Activated CD8-positive, alpha-beta T cell treated with anti-CD3 and anti-CD28 coated beads for 36 hours (primary cell): ENCODE data around the gene TDRD3. TPM values are rescaled to one million over a fixed set of nuclear protein-coding genes. Genes with fewer than 3 reads are reported as not detected.
A peak's percentile ranks its signal among the peaks of the same experiment; 100 is the strongest.

Experiments
- ATAC-seq: fragments of 200-7000 bp; cut with Tn5 transposase; one replicate; pipeline ENCODE4 v1.10.0; 2021; ENCODE audit warnings: mild to moderate bottlenecking, moderate library complexity
- CTCF ChIA-PET: fragments of 350-600 bp; sonication (Branson Sonifier 250); formaldehyde crosslinking; loops from one replicate; lab custom pipeline; 2021; ENCODE audit warnings: antibody characterized with exemption; lab: Charles Lee
- POLR2A ChIA-PET: fragments of 350-600 bp; sonication (Branson Sonifier 250); formaldehyde crosslinking; loops from one replicate; lab custom pipeline; 2021; ENCODE audit warnings: antibody characterized with exemption; lab: Charles Lee
- DNase-seq: peaks from one replicate; pipeline ENCODE4 v3.0.0-alpha.2; 2020
- H3K27ac Mint-ChIP-seq: one replicate; pipeline ENCODE4 v1.8.0; 2021; ENCODE audit warnings: mild to moderate bottlenecking, mixed read lengths
- H3K27me3 Mint-ChIP-seq: one replicate; pipeline ENCODE4 v1.8.0; 2021; ENCODE audit warnings: mixed read lengths
- H3K36me3 Mint-ChIP-seq: one replicate; pipeline ENCODE4 v1.8.0; 2021; ENCODE audit warnings: low read depth, mixed read lengths
- H3K4me1 Mint-ChIP-seq: one replicate; pipeline ENCODE4 v1.8.0; 2021; ENCODE audit warnings: low read depth, mixed read lengths
- H3K4me3 Mint-ChIP-seq: one replicate; pipeline ENCODE4 v1.8.0; 2021; ENCODE audit warnings: mild to moderate bottlenecking, moderate library complexity, mixed read lengths
- H3K9me3 Mint-ChIP-seq: one replicate; pipeline ENCODE4 v1.8.0; 2021; ENCODE audit warnings: mixed read lengths
- CTCF ChIP-seq: fragments of 200-600 bp; IDR thresholded peaks from one replicate; pipeline ENCODE4 v1.8.0; 2022; ENCODE audit warnings: antibody characterized with exemption, mild to moderate bottlenecking
- intact Hi-C: fragments of 100-400 bp; cut with micrococcal nuclease; formaldehyde crosslinking; loops from one replicate; pipeline ENCODE4 v1.10.0; 2022
- total RNA-seq, 2 experiments: library from RNA; stranded (reverse); gene quantifications; one replicate each; pipeline ENCODE4 v1.2.3, GENCODE V29; 2021

TDRD3 gene
- total RNA-seq, 2 experiments from 2014 or later = 17.1 to 19.0 TPM

- ChIA-PET POLR2A (interaction anchor here (0.6 kb wide), 1 partner anchor 9 kb away, joined by 3 read pairs; no protein-coding TSS in a partner anchor), CTCF (interaction anchor here (0.9 to 1.2 kb wide), 3 partner anchors 10 to 46 kb away, joined by 3 to 6 read pairs (median 3); no protein-coding TSS in a partner anchor)
- DNase-seq (no peak), ATAC-seq (no peak)
- Mint-ChIP-seq H3K27me3 (peaks cover 3% of the 10 kb centered on the region), H3K27ac (no peak overlapping the region), H3K4me3 (no peak overlapping the region), H3K9me3 (no peaks in the 10 kb centered on the region), H3K36me3 (no peaks in the 10 kb centered on the region), H3K4me1 (no peaks in the 10 kb centered on the region)
- intact Hi-C loops = no loop called here
- peak; percentile 23 for TF ChIP-seq CTCF
Observed at GRCh38 chr13:60379837-60380565, 17.0 kb upstream of the TDRD3 start.

- intact Hi-C loops = no loop called here
- POLR2A ChIA-PET = no interaction called here
Observed at GRCh38 chr13:60384911-60385310, 12.1 kb upstream of the TDRD3 start.

GRCh38 chr13:60386250-60386649 lies 10.8 kb upstream of the TDRD3 start:
- intact Hi-C loops = no loop called here
- ATAC-seq (no peak), DNase-seq (no peak)
- ChIA-PET CTCF (interaction anchor here (0.8 kb wide), 1 partner anchor 17 kb away, joined by 4 read pairs; no protein-coding TSS in a partner anchor), POLR2A (no interaction called here)
- Mint-ChIP-seq H3K27ac (no peak overlapping the region), H3K36me3 (no peaks in the 10 kb centered on the region), H3K27me3 (peaks cover 4% of the 10 kb centered on the region), H3K4me1 (no peaks in the 10 kb centered on the region), H3K9me3 (no peaks in the 10 kb centered on the region), H3K4me3 (no peak overlapping the region)
- TF ChIP-seq CTCF = no peak

More at GRCh38 chr13:60384911-60385310, 12.1 kb upstream of the TDRD3 start:
- no peaks in the 10 kb centered on the region for H3K4me1 Mint-ChIP-seq
- no peak for TF ChIP-seq CTCF
- peaks cover 4% of the 10 kb centered on the region for H3K27me3 Mint-ChIP-seq
- no peak overlapping the region for H3K4me3 Mint-ChIP-seq
- H3K9me3 Mint-ChIP-seq = no peaks in the 10 kb centered on the region
- H3K27ac Mint-ChIP-seq = no peak overlapping the region
- no peaks in the 10 kb centered on the region for H3K36me3 Mint-ChIP-seq
- CTCF ChIA-PET = no interaction called here
- ATAC-seq (no peak), DNase-seq (no peak)

- ATAC-seq (no peak), DNase-seq (no peak)
- no peak for TF ChIP-seq CTCF
- Mint-ChIP-seq H3K9me3 (no peaks in the 10 kb centered on the region), H3K27ac (no peak overlapping the region), H3K36me3 (no peaks in the 10 kb centered on the region), H3K4me1 (no peaks in the 10 kb centered on the region), H3K27me3 (no peaks in the 10 kb centered on the region), H3K4me3 (no peak overlapping the region)
- ChIA-PET CTCF (interaction anchor here (1.0 to 2.7 kb wide), 3 partner anchors 22 to 56 kb away, joined by 3 to 11 read pairs (median 6); no protein-coding TSS in a partner anchor), POLR2A (no interaction called here)
- intact Hi-C loops = no loop called here
Observed at GRCh38 chr13:60392131-60392530, 4.9 kb upstream of the TDRD3 start.
